Mesenchymal stem cell (in vitro differentiated cells and primary cell): ENCODE data around the gene VPS35L.
A peak's percentile ranks its signal among the peaks of the same experiment; 100 is the strongest.

Source experiments
- DNase-seq: peaks from one replicate; pipeline ENCODE4 v3.0.0-alpha.2; 2013
- H2AFZ ChIP-seq: one replicate; pipeline ENCODE4 v1.6.1; 2013; ENCODE audit warnings: low read depth, mild to moderate bottlenecking, control low read depth, inconsistent platforms, low read length, moderate library complexity
- H2AK5ac ChIP-seq: 2 replicates; pipeline ENCODE4 v1.6.1; 2013; ENCODE audit warnings: low read length, moderate library complexity, mild to moderate bottlenecking, inconsistent platforms; ENCODE audit not compliant: severe bottlenecking
- H2BK120ac ChIP-seq: one replicate; pipeline ENCODE4 v1.6.1; 2013; ENCODE audit warnings: low read depth, mild to moderate bottlenecking, inconsistent platforms, low read length, moderate library complexity
- H2BK12ac ChIP-seq, 2 experiments: one replicate each; pipeline ENCODE4 v1.6.1; 2013; ENCODE audit warnings: inconsistent platforms in 2 of 2, low read length in 2 of 2, mild to moderate bottlenecking in 2 of 2, moderate library complexity in 2 of 2, control low read depth in 1 of 2
- H2BK15ac ChIP-seq: one replicate; pipeline ENCODE4 v1.6.1; 2013; ENCODE audit warnings: mild to moderate bottlenecking, low read depth, inconsistent platforms; ENCODE audit not compliant: poor library complexity, severe bottlenecking
- H2BK5ac ChIP-seq: 2 replicates; pipeline ENCODE4 v1.6.1; 2013; ENCODE audit warnings: low read depth, mild to moderate bottlenecking, low read length, control low read depth, inconsistent platforms; ENCODE audit not compliant: poor library complexity, severe bottlenecking
- H3K14ac ChIP-seq, 2 experiments: one replicate each; pipeline ENCODE4 v1.6.1; 2013; ENCODE audit warnings: inconsistent platforms in 2 of 2, low read length in 2 of 2, control low read depth in 1 of 2, mild to moderate bottlenecking in 1 of 2, moderate library complexity in 1 of 2
- H3K18ac ChIP-seq, 2 experiments: one replicate each; pipeline ENCODE4 v1.6.1; 2013; ENCODE audit warnings: inconsistent platforms in 2 of 2, low read length in 2 of 2, control low read depth in 1 of 2, low read depth in 1 of 2, mild to moderate bottlenecking in 1 of 2
- H3K23ac ChIP-seq, 2 experiments: one replicate each; pipeline ENCODE4 v1.6.1; 2013; ENCODE audit warnings: inconsistent platforms in 2 of 2, low read length in 2 of 2, mild to moderate bottlenecking in 2 of 2, moderate library complexity in 2 of 2, control low read depth in 1 of 2
- H3K27ac ChIP-seq: 2 replicates; pipeline ENCODE4 v1.5.1; 2013; ENCODE audit warnings: mild to moderate bottlenecking, moderate library complexity, low read length, control low read depth, inconsistent platforms; ENCODE audit not compliant: poor library complexity, severe bottlenecking
- H3K27me3 ChIP-seq, 2 experiments: 2 replicates each; pipeline versions ENCODE4 v1.6.1 to v1.7.0; 2013; ENCODE audit warnings: low read length in 2 of 2, mild to moderate bottlenecking in 2 of 2, moderate library complexity in 2 of 2, control low read depth in 1 of 2, inconsistent platforms in 1 of 2; ENCODE audit not compliant: control insufficient read depth in 1 of 2, insufficient read depth in 1 of 2
- H3K36me3 ChIP-seq, 2 experiments: 2 replicates each; pipeline versions ENCODE4 v1.6.1 to v1.7.0; 2013; ENCODE audit warnings: low read length in 2 of 2, control low read depth in 1 of 2, inconsistent platforms in 1 of 2, low read depth in 1 of 2, mild to moderate bottlenecking in 1 of 2; ENCODE audit not compliant: insufficient read depth in 2 of 2, control insufficient read depth in 1 of 2
- H3K4ac ChIP-seq, 2 experiments: one replicate each; pipeline ENCODE4 v1.6.1; 2013; ENCODE audit warnings: inconsistent platforms in 2 of 2, low read length in 2 of 2, mild to moderate bottlenecking in 2 of 2, moderate library complexity in 2 of 2, control low read depth in 1 of 2, low read depth in 1 of 2
- H3K4me1 ChIP-seq: 2 replicates; pipeline ENCODE4 v1.6.1; 2013; ENCODE audit warnings: low read depth, low read length, control low read depth; ENCODE audit not compliant: control insufficient read depth, insufficient read depth
- H3K4me2 ChIP-seq: 2 replicates; pipeline ENCODE4 v1.6.1; 2013; ENCODE audit warnings: low read length, mild to moderate bottlenecking, inconsistent platforms; ENCODE audit not compliant: poor library complexity, severe bottlenecking
- H3K4me3 ChIP-seq, 2 experiments: 2 replicates each; pipeline versions ENCODE4 v1.5.1 to v1.7.0; 2013; ENCODE audit warnings: low read length in 2 of 2, mild to moderate bottlenecking in 2 of 2, control low read depth in 1 of 2, low read depth in 1 of 2; ENCODE audit not compliant: insufficient read depth in 1 of 2
- H3K79me1 ChIP-seq: replicated peaks from 2 replicates; pipeline ENCODE4 v1.6.1; 2013; ENCODE audit warnings: mild to moderate bottlenecking, control low read depth, low read length, inconsistent platforms; ENCODE audit not compliant: poor library complexity, severe bottlenecking
- H3K9ac ChIP-seq: 2 replicates; pipeline ENCODE4 v1.7.0; 2013; ENCODE audit warnings: mild to moderate bottlenecking, low read length, moderate library complexity
- H3K9me3 ChIP-seq: 2 replicates; pipeline ENCODE4 v1.7.0; 2013; ENCODE audit warnings: mild to moderate bottlenecking, low read length; ENCODE audit not compliant: control insufficient read depth
- H4K8ac ChIP-seq: one replicate; pipeline ENCODE4 v1.6.1; 2013; ENCODE audit warnings: inconsistent platforms, mild to moderate bottlenecking, low read length, moderate library complexity
- H4K91ac ChIP-seq: one replicate; pipeline ENCODE4 v1.6.1; 2013; ENCODE audit warnings: mild to moderate bottlenecking, low read length, inconsistent platforms
- WGBS: methylation state at CpG from one replicate; pipeline ENCODE4 v1.1.7; 2013; ENCODE audit warnings: mixed read lengths; 5-methylcytosine and 5-hydroxymethylcytosine counted together

VPS35L gene

GRCh38 chr16:19642501-19642900 lies 87.0 kb downstream of the VPS35L start:
- Histone ChIP-seq H3K79me1 (no peaks in the 10 kb centered on the region), H3K4me2 (no peak overlapping the region), H3K18ac (no peak overlapping the region), H3K23ac (no peak overlapping the region), H3K4ac (no peak overlapping the region), H4K8ac (no peak overlapping the region), H3K36me3 (peaks cover 26 to 51% of the 10 kb centered on the region in 2 experiments), H2BK12ac (no peak overlapping the region), H3K4me1 (no peaks in the 10 kb centered on the region), H2AFZ (no peak overlapping the region), H3K9me3 (no peaks in the 10 kb centered on the region), H3K4me3 (no peak overlapping the region), H3K27ac (no peak overlapping the region), H3K14ac (no peak overlapping the region), H3K9ac (no peak overlapping the region), H2BK120ac (no peak overlapping the region), H3K27me3 (no peaks in the 10 kb centered on the region), H2AK5ac (no peak overlapping the region), H2BK15ac (no peak overlapping the region), H2BK5ac (no peak overlapping the region), H4K91ac (no peak overlapping the region)
- 100% methylated on average over 4 of the region's 4 CpGs for WGBS
- DNase-seq, result no peak

- Histone ChIP-seq H2BK15ac (no peak overlapping the region), H3K9me3 (no peaks in the 10 kb centered on the region), H3K4me3 (peak overlapping the region in 1 of 2 experiments; percentile 53), H3K27ac (no peak overlapping the region), H3K23ac (no peak overlapping the region), H3K4me1 (no peaks in the 10 kb centered on the region), H3K18ac (no peak overlapping the region), H2BK120ac (no peak overlapping the region), H3K4me2 (no peak overlapping the region), H3K79me1 (no peaks in the 10 kb centered on the region), H2BK5ac (no peak overlapping the region), H4K8ac (no peak overlapping the region), H2BK12ac (no peak overlapping the region), H3K36me3 (peaks cover 23 to 47% of the 10 kb centered on the region in 2 experiments), H3K9ac (peak overlapping the region; percentile 76), H4K91ac (no peak overlapping the region), H3K27me3 (no peaks in the 10 kb centered on the region), H2AFZ (no peak overlapping the region), H3K4ac (no peak overlapping the region), H2AK5ac (no peak overlapping the region), H3K14ac (no peak overlapping the region)
- WGBS, result 100% methylated on average over 4 of the region's 4 CpGs
- DNase-seq, result peak; percentile 1
Observed at GRCh38 chr16:19644877-19645276, 89.4 kb downstream of the VPS35L start.

- Histone ChIP-seq H4K8ac (no peak overlapping the region), H3K27me3 (no peaks in the 10 kb centered on the region), H2BK5ac (no peak overlapping the region), H4K91ac (no peak overlapping the region), H3K4ac (no peak overlapping the region), H2AK5ac (no peak overlapping the region), H3K4me1 (no peaks in the 10 kb centered on the region), H3K79me1 (no peaks in the 10 kb centered on the region), H3K18ac (no peak overlapping the region), H3K27ac (no peak overlapping the region), H3K14ac (no peak overlapping the region), H2BK15ac (no peak overlapping the region), H3K9me3 (no peaks in the 10 kb centered on the region), H3K9ac (peak overlapping the region; percentile 53), H3K4me3 (no peak overlapping the region), H2AFZ (no peak overlapping the region), H2BK12ac (no peak overlapping the region), H3K23ac (no peak overlapping the region), H3K36me3 (peaks cover 23 to 48% of the 10 kb centered on the region in 2 experiments), H3K4me2 (no peak overlapping the region), H2BK120ac (no peak overlapping the region)
- no peak for DNase-seq
- 92% methylated on average over 7 of the region's 7 CpGs for WGBS
Observed at GRCh38 chr16:19645557-19645981, 90.1 kb downstream of the VPS35L start.

GRCh38 chr16:19649980-19650379 lies 94.5 kb downstream of the VPS35L start:
- no peak overlapping the region for H2AFZ ChIP-seq
- H3K36me3 ChIP-seq, result peaks cover 43 to 65% of the 10 kb centered on the region in 2 experiments
- no peak overlapping the region for H3K4me2 ChIP-seq
- 100% methylated on average over 1 of the region's 3 CpGs for WGBS
- H3K79me1 ChIP-seq, result no peaks in the 10 kb centered on the region
- no peak for DNase-seq
- H3K9me3 ChIP-seq, result no peaks in the 10 kb centered on the region
- H2BK120ac ChIP-seq, result no peak overlapping the region
- H3K9ac ChIP-seq, result no peak overlapping the region
- no peak overlapping the region for H2BK5ac ChIP-seq
- H3K4ac ChIP-seq, result no peak overlapping the region
- no peaks in the 10 kb centered on the region for H3K27me3 ChIP-seq
- no peak overlapping the region for H3K27ac ChIP-seq
- no peak overlapping the region for H3K4me3 ChIP-seq
- no peak overlapping the region for H3K23ac ChIP-seq
- no peak overlapping the region for H4K91ac ChIP-seq
- H3K4me1 ChIP-seq, result no peaks in the 10 kb centered on the region
- H2BK15ac ChIP-seq, result no peak overlapping the region
- no peak overlapping the region for H2AK5ac ChIP-seq
- H3K18ac ChIP-seq, result no peak overlapping the region
- no peak overlapping the region for H3K14ac ChIP-seq
- H2BK12ac ChIP-seq, result no peak overlapping the region
- H4K8ac ChIP-seq, result no peak overlapping the region
